ENCODE measurements around the gene FABP3.
"Not testable (repeated sequence)": the region's sequence is repeated elsewhere in the genome, so short reads cannot be mapped to it uniquely, and the experiment has no call there.

FABP3 gene

DNA sequence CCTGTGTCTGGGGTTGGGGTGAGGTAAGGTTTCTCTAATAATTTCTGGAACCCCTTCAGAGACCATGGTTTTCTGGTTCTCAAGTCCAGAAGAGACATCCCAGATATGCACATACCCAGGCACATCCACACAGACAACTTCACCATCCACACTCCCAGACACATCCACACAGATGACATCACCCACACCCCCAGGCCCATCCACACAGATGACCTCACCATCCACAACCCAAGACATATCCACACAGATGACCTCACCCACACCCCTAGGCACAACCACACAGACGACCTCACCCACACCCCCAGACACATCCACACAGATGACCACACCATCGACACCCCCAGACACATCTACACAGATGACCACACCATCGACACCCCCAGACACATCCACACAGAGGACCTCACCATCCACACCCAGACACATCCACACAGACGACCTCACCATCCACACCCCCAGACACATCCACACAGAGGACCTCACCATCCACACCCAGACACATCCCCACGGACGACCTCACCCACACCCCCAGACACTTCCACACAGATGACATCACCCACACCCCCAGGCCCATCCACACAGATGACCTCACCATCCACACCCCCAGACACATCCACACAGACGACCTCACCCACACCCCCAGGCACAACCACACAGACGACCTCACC lies 13.8 kb upstream of the FABP3 start:
- H3K36me3 Mint-ChIP-seq (ENCODE audit: low read depth); H3K4me1 Mint-ChIP-seq (ENCODE audit: low read depth); H3K9me3 Mint-ChIP-seq; H3K4me3 Mint-ChIP-seq; H3K27ac Mint-ChIP-seq: not testable (repeated sequence)
- H3K27me3 Mint-ChIP-seq = peaks cover 12% of the 10 kb centered on the region

DNA sequence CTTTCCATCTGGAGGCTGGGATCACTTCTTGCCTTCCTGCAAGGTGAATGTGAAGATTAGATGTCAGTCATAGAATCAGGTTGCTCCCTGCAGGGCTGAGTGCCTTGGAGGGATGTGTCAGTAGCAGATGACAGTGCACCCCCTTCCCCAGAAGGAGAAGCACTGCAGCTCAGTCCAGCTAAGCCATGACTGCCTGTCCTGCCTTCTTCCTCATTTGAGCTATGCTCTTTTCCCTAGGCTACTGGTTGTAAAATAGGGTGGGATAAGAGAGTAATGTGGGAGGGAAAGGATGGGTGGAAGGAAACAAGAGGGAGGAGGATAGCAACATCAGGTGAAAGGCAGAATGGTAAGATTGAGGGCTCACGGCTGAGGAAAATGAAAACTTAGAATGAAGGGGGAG lies 11.1 kb upstream of the FABP3 start:
- no peaks in the 10 kb centered on the region for H3K9me3 Mint-ChIP-seq
- H3K27ac Mint-ChIP-seq = no peak overlapping the region
- H3K27me3 Mint-ChIP-seq = peaks cover 12% of the 10 kb centered on the region
- H3K4me3 Mint-ChIP-seq = no peak overlapping the region
- H3K4me1 Mint-ChIP-seq (ENCODE audit: low read depth) = no peaks in the 10 kb centered on the region
- no peaks in the 10 kb centered on the region for H3K36me3 Mint-ChIP-seq (ENCODE audit: low read depth)

DNA sequence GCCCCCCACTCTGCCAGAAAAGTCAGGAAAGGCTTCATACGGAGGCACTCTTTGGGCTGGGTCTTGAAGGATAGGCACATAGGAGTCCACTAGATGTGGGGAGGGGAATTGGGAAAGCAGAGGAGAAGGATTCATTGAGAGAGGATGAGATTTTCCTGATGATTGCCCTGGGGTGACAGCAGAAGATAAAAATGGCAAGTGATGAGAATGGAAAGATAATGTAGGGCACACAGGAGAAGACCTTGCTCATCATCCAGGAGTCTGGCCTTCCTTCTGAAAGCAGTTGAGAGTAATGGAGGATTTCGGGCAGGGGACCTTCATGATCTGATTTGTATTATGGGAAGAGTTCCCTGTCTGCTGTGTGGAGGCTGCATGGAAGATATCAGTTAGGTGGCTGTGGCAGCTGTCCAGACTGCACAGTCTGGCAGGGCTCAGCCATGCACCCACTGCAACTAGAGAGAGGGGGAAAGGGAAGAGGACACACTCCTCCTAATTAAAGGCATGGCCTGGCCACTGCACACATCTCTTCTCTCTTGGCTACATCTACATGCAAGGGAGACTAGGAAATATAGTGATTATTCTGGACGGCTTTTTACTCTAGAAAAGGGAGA lies 9.6 kb upstream of the FABP3 start:
- Mint-ChIP-seq H3K36me3 (ENCODE audit: low read depth) (no peaks in the 10 kb centered on the region), H3K9me3 (no peaks in the 10 kb centered on the region), H3K27me3 (peaks cover 14% of the 10 kb centered on the region), H3K4me1 (ENCODE audit: low read depth) (no peaks in the 10 kb centered on the region), H3K27ac (no peak overlapping the region), H3K4me3 (no peak overlapping the region)

DNA sequence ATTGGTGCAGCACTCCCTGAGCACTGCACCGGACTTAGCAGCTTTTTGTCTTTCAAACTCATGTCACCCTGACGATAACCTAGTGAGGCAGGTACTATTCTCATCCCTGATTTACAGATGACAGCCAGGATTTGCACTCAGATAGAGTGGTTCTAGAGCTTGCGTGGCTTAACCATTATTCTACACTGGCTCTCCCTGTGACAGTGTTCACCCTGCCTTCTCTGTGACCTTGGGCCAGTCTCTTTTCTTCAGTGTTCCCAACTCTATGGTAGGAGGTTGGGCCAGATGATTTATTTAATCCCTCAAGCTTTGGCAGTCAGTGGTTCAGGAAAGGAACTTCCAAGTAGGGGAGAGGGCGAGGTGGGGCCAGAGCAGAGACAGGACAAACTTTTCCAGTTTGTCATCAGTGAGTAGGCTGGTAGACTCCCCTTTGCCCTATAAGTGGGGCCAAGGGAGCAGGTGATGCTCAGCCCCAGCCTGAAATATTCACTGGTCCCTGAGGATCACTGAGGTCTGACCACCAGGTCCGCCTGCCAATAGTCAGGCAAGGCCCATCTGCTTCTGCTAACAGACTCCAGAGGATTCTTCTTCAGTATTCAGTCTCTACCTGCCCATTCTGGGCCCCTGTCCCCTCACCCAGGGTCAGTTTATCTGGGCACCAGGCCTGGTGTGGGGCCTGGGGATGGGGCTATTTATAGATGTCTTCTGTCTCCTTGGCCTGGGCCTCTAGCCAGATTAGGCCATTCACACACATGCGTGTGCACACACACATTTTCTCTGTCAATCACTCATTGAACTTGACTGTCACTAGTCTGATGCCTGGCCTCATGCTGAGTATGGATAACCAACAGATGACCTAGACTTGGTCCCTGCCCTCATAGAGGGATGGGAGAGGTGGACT lies 8.8 kb upstream of the FABP3 start:
- Mint-ChIP-seq H3K36me3 (ENCODE audit: low read depth) (no peaks in the 10 kb centered on the region), H3K4me3 (no peak overlapping the region), H3K4me1 (ENCODE audit: low read depth) (no peaks in the 10 kb centered on the region), H3K9me3 (no peaks in the 10 kb centered on the region), H3K27ac (no peak overlapping the region), H3K27me3 (peaks cover 14% of the 10 kb centered on the region)

DNA sequence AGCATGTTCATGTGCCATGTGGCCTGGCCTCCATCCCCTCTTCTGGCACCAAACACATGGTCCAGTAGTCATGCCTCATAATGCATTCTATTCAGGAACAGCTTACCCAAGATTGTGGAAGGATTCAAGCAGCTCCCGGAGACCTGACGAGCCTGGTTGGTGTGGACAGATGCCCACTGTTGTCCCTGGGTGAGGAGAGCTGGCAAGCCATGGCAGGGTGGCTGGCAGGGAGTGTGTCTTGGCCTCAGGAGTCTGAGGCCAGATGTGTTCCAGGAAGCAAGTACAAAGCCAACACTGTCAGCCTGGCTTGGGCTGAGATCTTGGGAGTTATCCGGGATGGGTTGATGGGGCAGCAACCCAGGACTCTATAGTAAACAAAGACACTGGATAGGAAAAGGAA lies 7.3 kb upstream of the FABP3 start:
- Mint-ChIP-seq H3K27ac (no peak overlapping the region), H3K4me3 (no peak overlapping the region), H3K9me3 (no peaks in the 10 kb centered on the region), H3K27me3 (peaks cover 10% of the 10 kb centered on the region), H3K4me1 (ENCODE audit: low read depth) (no peaks in the 10 kb centered on the region), H3K36me3 (ENCODE audit: low read depth) (no peaks in the 10 kb centered on the region)

DNA sequence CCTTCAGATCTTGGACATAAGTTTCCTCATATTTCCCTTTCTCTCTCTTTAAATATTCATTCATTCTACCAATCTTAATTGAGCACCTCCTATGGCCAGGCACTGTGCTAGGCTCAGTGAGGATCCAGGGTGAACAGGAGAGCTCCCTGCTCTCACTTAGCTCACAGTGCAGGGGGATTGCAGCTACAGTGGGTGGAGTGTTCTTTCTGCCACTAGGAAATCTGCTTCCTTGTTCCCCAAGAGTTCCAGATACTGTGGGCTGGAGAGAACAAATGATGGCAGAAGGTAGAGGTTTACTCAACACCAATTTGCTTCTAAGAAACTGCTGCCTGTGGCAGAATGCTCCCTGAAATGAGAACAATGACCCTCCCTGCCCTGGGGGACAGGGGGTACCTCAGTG lies 5.1 kb upstream of the FABP3 start:
- Mint-ChIP-seq H3K4me3 (no peak overlapping the region), H3K27ac (no peak overlapping the region), H3K4me1 (ENCODE audit: low read depth) (peaks cover 8% of the 10 kb centered on the region), H3K27me3 (peaks cover 10% of the 10 kb centered on the region), H3K9me3 (no peaks in the 10 kb centered on the region), H3K36me3 (ENCODE audit: low read depth) (no peaks in the 10 kb centered on the region)

DNA sequence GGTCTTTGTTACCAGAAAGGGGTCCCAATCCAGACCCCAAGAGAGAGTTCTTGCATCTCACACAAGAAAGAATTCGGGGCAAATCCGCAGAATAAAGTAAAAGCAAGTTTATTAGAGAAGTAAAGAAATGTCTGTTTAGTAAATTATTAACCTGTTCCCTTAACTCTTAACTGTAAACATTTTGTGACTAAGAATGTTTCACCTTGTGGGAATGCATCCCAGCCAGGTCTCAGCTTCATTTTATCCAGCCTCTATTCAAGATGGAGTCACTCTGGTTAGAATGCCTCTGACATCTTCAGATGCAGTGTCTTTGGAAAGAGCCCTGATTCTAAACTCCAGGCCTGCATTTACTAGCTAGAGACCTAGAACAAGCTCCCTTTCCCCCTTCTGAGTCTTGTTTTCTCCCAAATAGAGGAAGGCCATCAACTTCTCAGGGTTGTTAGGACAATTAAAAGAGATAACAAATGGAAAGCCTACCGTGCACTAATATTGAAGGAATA lies 4.5 kb upstream of the FABP3 start:
- Mint-ChIP-seq H3K4me1 (ENCODE audit: low read depth) (peaks cover 12% of the 10 kb centered on the region), H3K27ac (no peak overlapping the region), H3K4me3 (no peak overlapping the region), H3K27me3 (peaks cover 9% of the 10 kb centered on the region), H3K36me3 (ENCODE audit: low read depth) (no peaks in the 10 kb centered on the region), H3K9me3 (no peaks in the 10 kb centered on the region)

DNA sequence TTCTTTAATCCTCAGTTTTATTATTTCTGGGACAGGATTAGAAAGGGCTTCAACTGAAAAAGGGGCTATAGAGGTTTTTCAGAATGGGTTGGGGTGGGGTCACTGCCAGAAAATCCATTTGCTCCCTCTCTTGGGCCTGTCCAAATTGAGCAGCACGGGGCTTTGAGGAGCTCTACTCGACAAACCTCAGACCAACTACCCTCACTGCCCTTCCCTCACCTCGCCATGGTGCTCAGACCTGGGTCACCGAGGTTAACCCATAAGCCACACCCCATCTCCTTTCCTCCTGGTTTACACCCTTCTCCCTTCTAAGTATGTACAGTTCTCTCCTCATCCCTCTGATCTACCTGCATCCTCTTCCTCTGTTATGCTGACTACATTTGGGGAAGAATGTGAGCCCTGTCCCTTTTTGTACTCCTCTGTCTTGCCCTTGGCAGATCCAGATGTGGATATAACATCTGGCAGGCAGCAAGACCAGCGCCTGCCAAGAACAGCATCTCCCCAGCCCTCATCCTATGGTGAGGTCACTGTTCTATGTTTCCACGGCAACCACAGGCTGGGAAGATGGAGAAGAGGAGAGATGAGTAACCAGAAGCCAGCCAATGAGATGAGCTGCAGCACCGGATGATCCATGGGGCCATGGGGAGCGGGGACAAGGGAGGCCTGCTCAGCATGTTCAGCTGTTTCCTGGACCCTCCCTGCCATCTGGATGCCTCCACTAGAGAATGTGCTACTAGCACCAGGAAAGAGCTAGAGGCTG lies 3.7 kb upstream of the FABP3 start:
- Mint-ChIP-seq H3K27me3 (peaks cover 10% of the 10 kb centered on the region), H3K4me3 (no peak overlapping the region), H3K27ac (peak overlapping the region; percentile 14), H3K4me1 (ENCODE audit: low read depth) (peaks cover 14% of the 10 kb centered on the region), H3K9me3 (no peaks in the 10 kb centered on the region), H3K36me3 (ENCODE audit: low read depth) (no peaks in the 10 kb centered on the region)

DNA sequence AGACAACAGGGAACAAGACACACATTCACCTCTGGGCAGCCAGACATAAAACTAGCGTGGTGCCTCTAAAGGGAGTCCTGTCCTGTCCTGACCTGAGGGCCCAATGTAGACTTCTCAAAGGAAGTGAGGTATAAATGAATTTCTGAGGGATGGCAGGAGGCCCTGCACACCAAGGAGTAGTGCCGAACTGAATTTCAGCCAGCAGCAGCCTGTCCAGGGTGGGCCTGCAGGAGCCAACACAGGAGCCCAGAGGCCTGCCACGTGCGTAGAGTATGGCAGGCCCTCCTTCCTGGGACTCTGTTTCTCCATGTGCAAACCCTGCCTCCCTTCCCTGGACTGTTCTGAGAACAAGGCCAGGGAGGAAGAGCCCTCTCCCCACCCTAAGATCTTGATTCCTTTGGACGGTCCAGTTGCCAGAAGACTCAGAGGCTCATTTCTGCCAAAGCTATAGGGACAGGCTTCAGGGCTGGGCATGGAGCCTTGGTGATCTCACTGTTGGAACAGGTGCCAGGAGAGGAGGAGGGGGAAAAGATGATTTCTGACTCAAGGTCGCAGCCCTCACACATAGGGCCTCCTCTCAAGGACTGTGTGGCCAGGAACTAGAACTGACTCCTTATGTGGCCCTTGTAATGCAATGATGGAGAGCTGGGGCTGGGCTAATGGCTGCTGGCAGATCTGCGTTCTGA lies 1.8 kb upstream of the FABP3 start:
- Mint-ChIP-seq H3K27ac (no peak overlapping the region), H3K4me1 (ENCODE audit: low read depth) (peaks cover 14% of the 10 kb centered on the region), H3K36me3 (ENCODE audit: low read depth) (no peaks in the 10 kb centered on the region), H3K27me3 (peaks cover 10% of the 10 kb centered on the region), H3K4me3 (no peak overlapping the region), H3K9me3 (no peaks in the 10 kb centered on the region)

DNA sequence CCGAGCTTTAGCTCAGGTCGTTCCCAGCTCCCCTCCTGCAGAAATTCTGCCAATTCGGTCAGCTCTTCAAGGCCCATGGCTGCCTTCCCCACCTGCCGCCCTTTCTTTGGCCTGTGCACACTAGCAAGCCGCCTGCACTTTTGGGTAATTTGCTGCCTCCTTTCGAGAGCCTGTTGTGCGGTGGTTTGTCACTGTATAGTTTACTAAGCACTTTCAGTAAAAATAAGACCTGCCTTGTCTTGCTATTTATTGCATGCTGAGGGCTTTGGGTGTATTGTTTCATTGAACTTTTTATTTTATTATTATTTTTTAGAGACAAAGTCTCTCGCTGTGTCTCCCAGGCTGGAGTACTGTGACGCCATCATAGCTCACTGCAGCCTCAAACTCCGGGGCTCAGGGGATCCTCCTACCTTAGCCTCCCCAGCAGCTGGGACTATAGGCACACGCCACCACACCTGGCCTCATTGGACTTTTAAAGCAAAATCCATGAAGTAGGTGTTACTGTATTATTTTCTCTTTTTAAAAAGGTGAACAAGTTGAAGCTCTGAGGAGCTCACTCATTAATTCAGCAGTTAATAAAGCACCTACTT lies 1.1 kb upstream of the FABP3 start:
- Mint-ChIP-seq H3K4me3 (peak overlapping the region; percentile 76), H3K27ac (peak overlapping the region; percentile 38)

DNA sequence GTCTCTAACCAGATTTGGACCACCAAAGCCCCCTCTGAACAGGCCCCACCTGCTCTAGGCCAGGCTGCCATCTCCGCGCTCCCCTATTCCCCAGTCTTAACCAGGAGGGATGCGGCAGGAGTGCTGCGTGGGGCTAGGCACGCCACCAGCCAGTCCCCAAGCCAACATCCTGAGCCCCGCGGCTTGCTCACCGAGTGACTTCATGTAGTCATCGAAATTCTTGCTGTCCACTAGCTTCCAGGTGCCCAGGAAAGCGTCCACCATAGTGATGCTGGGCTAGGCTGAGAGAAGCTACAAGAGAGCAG lies 173 bp downstream of the FABP3 start:
- no peak overlapping the region for H3K4me3 Mint-ChIP-seq
- H3K27ac Mint-ChIP-seq = no peak overlapping the region
- H3K27me3 Mint-ChIP-seq = peaks cover 7% of the 10 kb centered on the region
- peaks cover 14% of the 10 kb centered on the region for H3K4me1 Mint-ChIP-seq (ENCODE audit: low read depth)
- H3K36me3 Mint-ChIP-seq (ENCODE audit: low read depth) = no peaks in the 10 kb centered on the region
- no peaks in the 10 kb centered on the region for H3K9me3 Mint-ChIP-seq

More for the DNA sequence above, 1.1 kb upstream of the FABP3 start:
- Mint-ChIP-seq H3K27me3 (peaks cover 10% of the 10 kb centered on the region), H3K9me3 (no peaks in the 10 kb centered on the region), H3K36me3 (ENCODE audit: low read depth) (no peaks in the 10 kb centered on the region), H3K4me1 (ENCODE audit: low read depth) (peaks cover 14% of the 10 kb centered on the region)

DNA sequence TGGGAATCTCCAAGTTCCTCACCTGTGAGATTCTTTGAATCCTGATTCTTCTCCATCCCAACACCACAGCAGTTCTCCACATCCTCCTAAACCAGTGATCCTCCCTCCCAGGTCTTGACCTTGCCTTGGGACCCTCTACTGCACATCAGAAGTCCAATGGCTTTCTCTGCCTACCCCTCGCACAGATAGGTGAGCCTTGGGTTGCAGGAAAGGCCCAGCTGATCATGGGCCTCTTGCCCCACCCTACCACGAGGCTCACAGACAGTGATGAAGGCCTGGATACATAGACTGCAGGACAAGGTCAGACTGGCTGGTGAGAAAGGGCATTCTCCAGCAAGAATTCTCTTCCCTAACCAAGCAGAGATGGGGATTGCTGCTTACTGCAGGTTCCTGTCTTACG lies 825 bp downstream of the FABP3 start:
- H3K36me3 Mint-ChIP-seq (ENCODE audit: low read depth) = no peaks in the 10 kb centered on the region
- H3K4me1 Mint-ChIP-seq (ENCODE audit: low read depth) = peaks cover 14% of the 10 kb centered on the region

DNA sequence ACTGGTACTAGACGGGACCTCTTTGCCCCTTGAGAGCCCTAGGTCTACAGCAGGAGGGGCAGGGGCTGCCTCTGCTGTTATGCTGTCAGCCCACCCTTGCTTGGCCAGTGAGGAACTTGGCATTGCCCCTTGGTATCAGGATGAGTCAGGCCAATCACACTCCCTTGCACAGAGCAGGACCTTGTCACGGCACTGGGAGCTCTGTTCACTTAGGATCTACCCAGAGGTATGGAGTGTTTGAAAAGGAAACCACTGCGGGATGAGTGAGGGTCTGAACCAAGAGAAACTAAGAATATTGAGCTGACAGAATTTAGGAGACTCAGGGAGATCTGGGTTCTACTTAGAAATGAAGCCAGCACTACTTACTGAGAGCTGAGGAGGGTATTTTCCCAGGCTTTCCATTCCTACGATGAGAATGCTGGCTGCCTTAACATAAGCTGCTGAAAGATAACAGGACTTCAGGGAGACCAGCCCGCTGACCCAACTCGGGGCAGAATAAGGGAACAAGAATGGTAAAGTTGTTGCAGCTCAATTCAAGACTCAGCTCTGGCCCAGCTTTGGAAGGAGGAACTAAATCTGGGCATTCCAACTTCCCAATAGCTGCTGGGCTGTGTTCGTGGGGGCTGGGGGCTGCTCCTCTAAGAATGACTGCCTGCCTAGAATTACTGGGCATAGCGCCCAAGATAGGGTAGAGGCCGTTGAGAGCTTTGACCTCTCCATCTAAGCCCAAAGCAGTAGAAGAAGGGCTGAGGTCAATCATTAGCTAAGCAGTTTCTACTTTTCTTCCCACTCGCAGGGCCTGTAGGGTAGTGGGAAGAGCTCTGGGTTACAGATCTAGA lies 1.5 kb downstream of the FABP3 start:
- Mint-ChIP-seq H3K4me3 (no peak overlapping the region), H3K36me3 (ENCODE audit: low read depth) (no peaks in the 10 kb centered on the region), H3K27me3 (peaks cover 7% of the 10 kb centered on the region), H3K9me3 (no peaks in the 10 kb centered on the region), H3K4me1 (ENCODE audit: low read depth) (peaks cover 14% of the 10 kb centered on the region), H3K27ac (no peak overlapping the region)

More for the DNA sequence above, 825 bp downstream of the FABP3 start:
- Mint-ChIP-seq H3K4me3 (no peak overlapping the region), H3K27me3 (peaks cover 7% of the 10 kb centered on the region), H3K9me3 (no peaks in the 10 kb centered on the region), H3K27ac (no peak overlapping the region)

Measured in stimulated activated naive CD8-positive, alpha-beta T cell treated with anti-CD3 and anti-CD28 coated beads, Interleukin-15, Interleukin-2, amounts not matched to agents 100 ng/mL and 50 ng/mL, for 24 hours (primary cell).